Activated CD4-positive, alpha-beta T cell treated with anti-CD3 and anti-CD28 coated beads for 36 hours (primary cell): ENCODE data around the gene SLC1A6. TPM values are rescaled to one million over a fixed set of nuclear protein-coding genes. Genes with fewer than 3 reads are reported as not detected.
"Not testable (repeated sequence)": the region's sequence is repeated elsewhere in the genome, so short reads cannot be mapped to it uniquely, and the experiment has no call there.

Experiments used
- ATAC-seq: fragments of 200-7000 bp; cut with Tn5 transposase; one replicate; pipeline ENCODE4 v1.10.0; 2021; ENCODE audit warnings: mild to moderate bottlenecking, moderate library complexity
- CTCF ChIA-PET: fragments of 350-600 bp; sonication (Branson Sonifier 250); formaldehyde crosslinking; loops from one replicate; lab custom pipeline; 2021; ENCODE audit warnings: antibody characterized with exemption; lab: Charles Lee
- POLR2A ChIA-PET: fragments of 350-600 bp; sonication (Branson Sonifier 250); formaldehyde crosslinking; loops from one replicate; lab custom pipeline; 2021; ENCODE audit warnings: antibody characterized with exemption, inconsistent platforms; lab: Charles Lee
- DNase-seq: peaks from one replicate; pipeline ENCODE4 v3.0.0-alpha.2; 2020
- H3K27ac Mint-ChIP-seq: one replicate; pipeline ENCODE4 v1.8.0; 2021; ENCODE audit warnings: mixed read lengths
- H3K27me3 Mint-ChIP-seq: one replicate; pipeline ENCODE4 v1.8.0; 2021; ENCODE audit warnings: mixed read lengths
- H3K36me3 Mint-ChIP-seq: one replicate; pipeline ENCODE4 v1.8.0; 2021; ENCODE audit warnings: low read depth, mixed read lengths
- H3K4me1 Mint-ChIP-seq: one replicate; pipeline ENCODE4 v1.8.0; 2021; ENCODE audit warnings: mixed read lengths
- H3K4me3 Mint-ChIP-seq: one replicate; pipeline ENCODE4 v1.8.0; 2021; ENCODE audit warnings: mild to moderate bottlenecking, moderate library complexity, mixed read lengths
- H3K9me3 Mint-ChIP-seq: one replicate; pipeline ENCODE4 v1.8.0; 2021; ENCODE audit warnings: low read depth, mixed read lengths
- intact Hi-C, 2 experiments: fragments of 100-400 bp; cut with DNase I in 1 of 2; cut with micrococcal nuclease in 1 of 2; formaldehyde crosslinking; loops; one replicate each; pipeline versions ENCODE4 v1.14.2 to v1.15.1; 2022 to 2024; cut with DNase I, micrococcal nuclease
- total RNA-seq, 2 experiments: library from RNA; stranded (reverse); gene quantifications; one replicate each; pipeline ENCODE4 v1.2.3, GENCODE V29; 2021

Gene SLC1A6
- total RNA-seq, result not detected

GRCh38 chr19:14979476-14980255 lies at the start of gene SLC1A6:
Gene SLC1A6 (minus strand): TSS chr19:14979864. CDS start chr19:14972910, 6,954 bp downstream.
- no peak within 1 kb of the TSS for H3K4me3 Mint-ChIP-seq
- ATAC-seq, result no peak
- peaks cover 5% of the 10 kb centered on the region for H3K4me1 Mint-ChIP-seq
- DNase-seq, result peak; percentile 11
- ChIA-PET POLR2A (no interaction called here), CTCF (no interaction called here)
- H3K27ac Mint-ChIP-seq, result no peak within 1 kb of the TSS
- intact Hi-C loops, result no loop called here
- H3K9me3 Mint-ChIP-seq, result no peaks in the 10 kb centered on the region
- peaks cover 40% of the 10 kb centered on the region for H3K27me3 Mint-ChIP-seq
- no peaks in the 10 kb centered on the region for H3K36me3 Mint-ChIP-seq

DNA sequence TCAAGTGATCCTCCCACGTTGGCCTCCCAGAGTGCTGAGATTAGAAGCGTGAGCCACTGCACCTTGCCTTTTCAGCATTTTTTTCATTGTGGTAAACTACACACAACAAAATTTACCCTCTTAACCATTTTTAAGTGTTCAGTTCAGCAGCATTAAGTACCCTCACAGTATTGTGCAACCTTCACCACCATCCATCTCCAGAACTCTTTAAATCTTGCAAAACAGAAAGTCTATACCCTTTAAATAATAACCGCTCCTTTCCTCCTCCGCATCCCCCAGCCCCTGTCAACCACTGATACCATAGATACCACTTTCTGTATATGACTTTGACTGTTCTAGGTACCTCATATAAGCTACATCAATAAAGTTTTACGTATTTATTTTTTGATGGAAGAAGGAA lies 48.8 kb upstream of the SLC1A6 start:
- Mint-ChIP-seq H3K36me3 (no peaks in the 10 kb centered on the region), H3K4me1 (no peaks in the 10 kb centered on the region), H3K4me3 (no peak overlapping the region), H3K27ac (no peak overlapping the region), H3K27me3 (peaks cover 10% of the 10 kb centered on the region), H3K9me3 (no peaks in the 10 kb centered on the region)
- POLR2A ChIA-PET, result no interaction called here
- ATAC-seq (no peak), DNase-seq (no peak)
- CTCF ChIA-PET, result interaction anchor here (0.7 kb wide), 1 partner anchor 525 kb away, joined by 3 read pairs; no protein-coding TSS in a partner anchor
- intact Hi-C loops, result no loop called here

DNA sequence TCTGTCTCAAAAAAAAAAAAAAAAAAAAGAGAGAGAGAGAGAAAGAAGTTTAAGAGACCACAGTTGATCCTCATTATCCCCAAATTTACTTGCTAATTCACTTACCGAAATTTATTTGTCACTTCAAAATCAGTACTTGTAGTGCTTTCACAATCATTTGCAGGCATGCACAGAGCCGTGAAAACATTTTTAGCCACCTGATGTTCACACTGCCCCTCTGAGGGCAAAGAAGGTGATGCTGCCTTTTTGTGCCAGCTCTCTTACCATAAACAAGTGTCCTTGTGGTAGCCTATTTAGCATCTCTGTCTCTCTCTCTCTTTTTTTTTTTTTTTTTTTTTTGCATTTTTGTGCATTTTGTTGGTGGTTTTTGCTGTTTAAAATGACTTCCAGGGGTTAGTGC lies 45.6 kb upstream of the SLC1A6 start:
- intact Hi-C loops, result no loop called here
- DNase-seq (peak; percentile 13), ATAC-seq (peak; percentile 44)
- Mint-ChIP-seq H3K9me3 (no peaks in the 10 kb centered on the region), H3K36me3 (no peaks in the 10 kb centered on the region), H3K4me3 (no peak overlapping the region), H3K27ac (no peak overlapping the region), H3K4me1 (no peaks in the 10 kb centered on the region), H3K27me3 (peaks cover 6% of the 10 kb centered on the region)
- ChIA-PET CTCF (interaction anchor here (0.7 to 1.2 kb wide), 3 partner anchors 39 to 159 kb away, joined by 4 read pairs; no protein-coding TSS in a partner anchor), POLR2A (interaction anchor here (0.5 to 0.7 kb wide), 2 partner anchors 640 to 1615 kb away, joined by 4 to 5 read pairs; no protein-coding TSS in a partner anchor)

DNA sequence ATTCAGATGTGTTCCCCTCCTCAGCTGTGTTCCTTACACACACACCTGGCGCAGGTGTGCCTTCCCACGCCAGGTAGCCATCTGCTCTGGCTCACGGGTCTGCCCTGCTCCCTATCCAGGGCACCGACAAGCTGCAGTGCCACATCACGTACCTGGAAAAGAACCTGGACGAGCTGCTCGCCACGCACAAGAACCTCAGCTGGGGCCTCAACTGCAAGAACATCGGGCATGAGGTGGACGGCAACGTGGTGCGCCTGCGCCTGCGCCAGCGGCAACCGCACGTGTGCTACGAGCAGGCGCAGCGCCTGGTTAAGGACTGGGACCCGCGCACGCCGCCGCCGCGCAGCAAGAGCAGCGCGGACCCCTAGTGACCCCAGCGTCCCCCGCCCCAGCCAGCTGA lies 43.1 kb upstream of the SLC1A6 start:
- Mint-ChIP-seq H3K27me3 (peaks cover 8% of the 10 kb centered on the region), H3K4me3 (no peak overlapping the region), H3K27ac (no peak overlapping the region), H3K4me1 (no peaks in the 10 kb centered on the region), H3K9me3 (no peaks in the 10 kb centered on the region), H3K36me3 (no peaks in the 10 kb centered on the region)
- intact Hi-C loops, result no loop called here
- CTCF ChIA-PET, result no interaction called here
- no peak for ATAC-seq
- no peak for DNase-seq
- POLR2A ChIA-PET, result no interaction called here

GRCh38 chr19:15021286-15022007 lies 41.8 kb upstream of the SLC1A6 start:
- no peak overlapping the region for H3K27ac Mint-ChIP-seq
- intact Hi-C loops, result no loop called here
- DNase-seq, result no peak

DNA sequence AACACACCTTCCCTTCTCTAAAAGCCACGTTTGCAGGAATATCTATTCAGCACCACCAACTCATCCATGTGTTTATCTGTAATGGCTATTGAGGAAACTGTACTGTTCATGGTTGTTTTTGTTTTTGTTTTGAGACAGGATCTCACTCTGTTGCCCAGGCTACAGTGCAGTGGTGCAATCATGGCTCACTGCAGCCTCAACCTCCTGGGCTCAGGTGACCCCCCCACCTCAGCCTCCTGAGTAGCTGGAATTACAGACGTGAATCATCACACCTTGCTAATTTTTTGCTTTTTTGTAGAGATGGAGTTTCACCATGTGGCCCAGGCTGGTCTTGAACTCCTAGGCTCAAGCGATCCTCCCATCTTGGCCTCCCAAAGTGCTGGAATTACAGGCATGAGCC lies 39.2 kb upstream of the SLC1A6 start:
- CTCF ChIA-PET, result interaction anchor here (0.8 kb wide), 1 partner anchor 1492 kb away, joined by 3 read pairs; no protein-coding TSS in a partner anchor
- H3K36me3 Mint-ChIP-seq, POLR2A ChIA-PET, H3K27ac Mint-ChIP-seq, ATAC-seq, intact Hi-C loops, H3K4me3 Mint-ChIP-seq, H3K4me1 Mint-ChIP-seq, H3K9me3 Mint-ChIP-seq, DNase-seq: not testable (repeated sequence)
- peaks cover 23% of the 10 kb centered on the region for H3K27me3 Mint-ChIP-seq

More at GRCh38 chr19:15021286-15022007, 41.8 kb upstream of the SLC1A6 start:
- Mint-ChIP-seq H3K4me1 (no peaks in the 10 kb centered on the region), H3K27me3 (peaks cover 13% of the 10 kb centered on the region), H3K9me3 (no peaks in the 10 kb centered on the region), H3K36me3 (no peaks in the 10 kb centered on the region), H3K4me3 (no peak overlapping the region)
- POLR2A ChIA-PET, result no interaction called here
- no peak for ATAC-seq
- CTCF ChIA-PET, result interaction anchor here (0.7 kb wide), 1 partner anchor 78 kb away, joined by 3 read pairs; no protein-coding TSS in a partner anchor

DNA sequence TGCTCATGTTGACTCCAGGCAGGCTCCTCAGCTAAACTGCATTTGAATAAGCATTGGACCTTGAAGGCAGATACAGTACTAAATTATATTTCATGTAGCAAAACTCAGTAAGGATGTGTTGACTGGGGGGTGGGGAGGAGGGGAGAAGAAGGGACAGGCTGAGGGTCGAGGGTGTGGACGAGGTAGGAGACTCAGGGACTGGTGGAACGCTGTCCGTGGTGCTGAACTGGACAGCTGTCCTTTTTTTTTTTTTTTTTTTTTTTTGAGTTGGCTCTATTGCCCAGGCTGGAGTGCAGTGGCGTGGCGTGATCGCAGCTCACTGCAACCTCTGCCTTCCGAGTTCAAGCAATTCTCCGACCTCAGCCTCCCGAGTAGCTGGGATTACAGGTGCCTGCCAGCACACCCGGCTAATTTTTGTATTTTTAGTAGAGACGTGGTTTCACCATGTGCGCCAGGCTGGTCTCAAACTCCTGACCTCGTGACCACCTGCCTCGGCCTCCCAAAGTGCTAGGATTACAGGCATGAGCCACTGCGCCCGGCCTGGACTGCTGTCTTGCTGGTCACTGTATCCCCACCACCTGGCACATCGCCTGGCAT lies 36.4 kb upstream of the SLC1A6 start:
- Mint-ChIP-seq H3K27ac (no peak overlapping the region), H3K36me3 (no peaks in the 10 kb centered on the region), H3K27me3 (peaks cover 28% of the 10 kb centered on the region), H3K4me1 (no peaks in the 10 kb centered on the region), H3K9me3 (no peaks in the 10 kb centered on the region), H3K4me3 (no peak overlapping the region)
- ATAC-seq (no peak), DNase-seq (peak; percentile 34)
- intact Hi-C loops, result no loop called here
- ChIA-PET CTCF (no interaction called here), POLR2A (interaction anchor here (0.6 kb wide), 1 partner anchor 414 kb away, joined by 3 read pairs; no protein-coding TSS in a partner anchor)

GRCh38 chr19:15014579-15014978 lies 34.9 kb upstream of the SLC1A6 start:
- ATAC-seq (no peak), DNase-seq (no peak)
- no peaks in the 10 kb centered on the region for H3K9me3 Mint-ChIP-seq
- ChIA-PET CTCF (no interaction called here), POLR2A (interaction anchor here (0.6 kb wide), 1 partner anchor 1942 kb away, joined by 8 read pairs; no protein-coding TSS in a partner anchor)
- peaks cover 36% of the 10 kb centered on the region for H3K27me3 Mint-ChIP-seq
- no peak overlapping the region for H3K27ac Mint-ChIP-seq
- H3K36me3 Mint-ChIP-seq, result no peaks in the 10 kb centered on the region
- H3K4me3 Mint-ChIP-seq, result no peak overlapping the region
- H3K4me1 Mint-ChIP-seq, result no peaks in the 10 kb centered on the region
- intact Hi-C loops, result no loop called here

GRCh38 chr19:15010501-15011300 lies 31.0 kb upstream of the SLC1A6 start:
- Mint-ChIP-seq H3K9me3 (no peaks in the 10 kb centered on the region), H3K36me3 (no peaks in the 10 kb centered on the region), H3K4me1 (no peaks in the 10 kb centered on the region), H3K4me3 (no peak overlapping the region), H3K27me3 (peaks cover 34% of the 10 kb centered on the region), H3K27ac (no peak overlapping the region)
- CTCF ChIA-PET, result no interaction called here
- intact Hi-C loops, result no loop called here
- POLR2A ChIA-PET, result no interaction called here
- DNase-seq (peak; percentile 11), ATAC-seq (no peak)

DNA sequence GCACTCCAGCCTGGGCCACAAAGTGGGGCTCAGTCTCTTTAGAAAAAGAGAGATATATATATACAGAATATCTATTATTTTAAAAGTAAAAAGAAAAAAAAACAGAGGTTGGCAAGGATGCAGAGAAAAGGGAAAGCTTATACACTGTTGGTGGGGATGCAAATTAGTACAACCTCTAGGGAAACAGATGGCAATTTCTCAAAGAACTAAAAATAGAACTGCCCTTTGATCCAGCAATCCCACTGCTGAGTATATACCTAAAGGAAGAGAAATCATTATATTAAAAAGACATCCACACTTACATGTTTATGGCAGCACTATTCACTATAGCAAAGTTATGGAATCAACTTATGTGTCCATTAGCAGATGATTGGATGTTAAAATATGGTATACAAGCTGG lies 28.6 kb upstream of the SLC1A6 start:
- H3K27me3 Mint-ChIP-seq, result peaks cover 26% of the 10 kb centered on the region
- no peaks in the 10 kb centered on the region for H3K36me3 Mint-ChIP-seq
- ChIA-PET POLR2A (no interaction called here), CTCF (no interaction called here)
- H3K4me3 Mint-ChIP-seq, result no peak overlapping the region
- no peak for DNase-seq
- intact Hi-C loops, result no loop called here
- no peaks in the 10 kb centered on the region for H3K4me1 Mint-ChIP-seq
- H3K9me3 Mint-ChIP-seq, result no peaks in the 10 kb centered on the region
- no peak overlapping the region for H3K27ac Mint-ChIP-seq
- no peak for ATAC-seq

DNA sequence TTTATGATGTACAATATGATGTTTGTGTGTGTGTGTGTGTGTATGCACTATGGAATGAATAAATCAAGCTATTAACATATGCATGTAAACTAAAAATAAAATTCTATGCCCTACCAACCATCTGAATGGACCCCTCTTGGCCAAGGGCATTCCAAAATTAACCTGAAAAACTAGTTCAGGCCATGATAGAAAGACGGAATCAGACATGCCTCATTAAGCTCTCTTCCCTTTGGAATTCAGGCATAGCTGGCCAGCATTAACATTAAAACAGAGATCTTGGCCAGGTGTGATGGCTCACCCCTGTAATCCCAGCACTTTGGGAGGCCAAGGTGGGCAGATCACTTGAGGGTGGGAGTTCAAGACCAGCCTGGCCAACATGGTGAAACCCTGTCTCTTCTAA lies 18.3 kb upstream of the SLC1A6 start:
- CTCF ChIA-PET, result interaction anchor here (1.2 kb wide), 1 partner anchor 9 kb away, joined by 5 read pairs; no protein-coding TSS in a partner anchor
- POLR2A ChIA-PET, result interaction anchor here (0.6 kb wide), 1 partner anchor 29 kb away, joined by 4 read pairs; no protein-coding TSS in a partner anchor
- Mint-ChIP-seq H3K36me3 (no peaks in the 10 kb centered on the region), H3K9me3 (no peaks in the 10 kb centered on the region), H3K4me3 (no peak overlapping the region), H3K27me3 (peaks cover 37% of the 10 kb centered on the region), H3K4me1 (no peaks in the 10 kb centered on the region), H3K27ac (no peak overlapping the region)
- ATAC-seq (no peak), DNase-seq (no peak)
- intact Hi-C loops, result no loop called here
